ENCODE results near the gene JAG1.

DNA sequence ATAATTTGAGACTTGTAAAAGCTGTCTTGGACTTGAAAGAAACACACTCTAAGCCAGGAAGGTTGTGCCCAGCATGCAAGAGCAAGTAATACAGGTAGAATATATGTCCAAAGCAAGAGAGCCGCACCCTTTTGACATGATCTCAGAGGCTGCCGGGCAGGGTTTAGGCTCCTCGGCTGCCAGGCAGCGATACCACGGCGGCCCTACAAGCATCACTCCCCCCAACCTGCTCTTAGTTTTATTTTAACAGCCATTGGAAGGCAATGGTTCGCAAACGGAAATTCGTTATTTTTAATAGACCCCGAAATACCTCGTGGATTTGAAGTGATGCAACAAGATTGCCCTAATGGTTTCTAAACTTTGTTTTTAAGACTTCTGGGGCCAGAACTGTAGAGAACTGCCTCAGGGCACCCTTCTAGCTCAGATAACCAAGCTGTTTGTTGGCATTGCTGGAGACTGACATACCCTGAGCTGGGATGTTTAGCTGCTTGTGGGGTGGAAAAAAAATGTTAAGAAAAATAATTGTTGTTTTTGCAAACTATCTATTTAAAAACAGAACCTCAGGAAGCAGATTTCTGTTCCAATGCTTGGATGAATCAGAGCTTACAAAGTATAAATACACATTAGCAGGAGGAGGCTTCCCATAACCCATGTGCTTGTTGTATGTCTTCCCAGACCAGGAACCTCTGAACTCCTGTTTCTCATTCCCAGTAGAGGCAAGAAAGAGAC lies 39.0 kb downstream of the JAG1 start:
- TF ChIP-seq, protein P1, sequence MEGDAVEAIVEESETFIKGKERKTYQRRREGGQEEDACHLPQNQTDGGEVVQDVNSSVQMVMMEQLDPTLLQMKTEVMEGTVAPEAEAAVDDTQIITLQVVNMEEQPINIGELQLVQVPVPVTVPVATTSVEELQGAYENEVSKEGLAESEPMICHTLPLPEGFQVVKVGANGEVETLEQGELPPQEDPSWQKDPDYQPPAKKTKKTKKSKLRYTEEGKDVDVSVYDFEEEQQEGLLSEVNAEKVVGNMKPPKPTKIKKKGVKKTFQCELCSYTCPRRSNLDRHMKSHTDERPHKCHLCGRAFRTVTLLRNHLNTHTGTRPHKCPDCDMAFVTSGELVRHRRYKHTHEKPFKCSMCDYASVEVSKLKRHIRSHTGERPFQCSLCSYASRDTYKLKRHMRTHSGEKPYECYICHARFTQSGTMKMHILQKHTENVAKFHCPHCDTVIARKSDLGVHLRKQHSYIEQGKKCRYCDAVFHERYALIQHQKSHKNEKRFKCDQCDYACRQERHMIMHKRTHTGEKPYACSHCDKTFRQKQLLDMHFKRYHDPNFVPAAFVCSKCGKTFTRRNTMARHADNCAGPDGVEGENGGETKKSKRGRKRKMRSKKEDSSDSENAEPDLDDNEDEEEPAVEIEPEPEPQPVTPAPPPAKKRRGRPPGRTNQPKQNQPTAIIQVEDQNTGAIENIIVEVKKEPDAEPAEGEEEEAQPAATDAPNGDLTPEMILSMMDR (conservative IDR thresholded peaks at IDR 0.05; ENCODE audit: low read depth, low read length) = no peak
- TF ChIP-seq EZH2 (IDR thresholded peaks at IDR 0.05; ENCODE audit: low read length, unreplicated experiment) = no peak
- no peak for TF ChIP-seq EZH2phosphoT487 (IDR thresholded peaks at IDR 0.05; ENCODE audit: borderline replicate concordance, low read length)

Measured in PC-3 (cell line).